NK-92 treated with Interleukin-12 subunit alpha and Interleukin-12 subunit beta, amount 100 ng/mL, for 24 hours (cell line): ENCODE results near the gene LMF1.

Experiments used
- DNase-seq: peaks from one replicate; lab custom pipeline; 2025; lab: John Stamatoyannopoulos, UW

Gene LMF1

DNA sequence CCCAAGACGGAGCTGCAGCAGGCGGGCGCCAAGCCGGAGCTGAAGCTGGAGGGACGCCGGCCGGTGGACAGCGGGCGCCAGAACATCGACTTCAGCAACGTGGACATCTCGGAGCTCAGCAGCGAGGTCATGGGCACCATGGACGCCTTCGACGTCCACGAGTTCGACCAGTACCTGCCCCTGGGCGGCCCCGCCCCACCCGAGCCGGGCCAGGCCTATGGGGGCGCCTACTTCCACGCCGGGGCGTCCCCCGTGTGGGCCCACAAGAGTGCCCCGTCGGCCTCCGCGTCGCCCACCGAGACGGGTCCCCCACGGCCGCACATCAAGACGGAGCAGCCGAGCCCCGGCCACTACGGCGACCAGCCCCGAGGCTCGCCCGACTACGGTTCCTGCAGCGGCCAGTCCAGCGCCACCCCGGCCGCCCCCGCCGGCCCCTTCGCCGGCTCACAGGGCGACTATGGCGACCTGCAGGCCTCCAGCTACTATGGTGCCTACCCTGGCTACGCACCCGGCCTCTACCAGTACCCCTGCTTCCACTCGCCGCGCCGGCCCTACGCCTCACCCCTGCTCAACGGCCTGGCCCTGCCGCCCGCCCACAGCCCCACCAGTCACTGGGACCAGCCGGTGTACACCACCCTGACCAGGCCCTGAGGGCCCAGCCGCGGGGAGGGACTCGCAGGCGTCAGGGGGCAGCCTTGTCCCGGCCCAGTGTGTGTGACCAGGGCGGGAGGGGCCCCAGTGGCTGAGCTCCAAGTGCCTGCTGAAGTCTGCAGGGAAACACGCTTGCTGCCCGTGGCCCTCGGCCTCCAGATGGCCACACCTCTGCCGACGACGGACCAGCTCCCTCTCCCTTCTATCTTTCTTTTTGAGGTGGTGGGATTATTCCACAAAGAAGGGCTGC is 14.2 kb upstream of the LMF1 start:
- DNase-seq: no peak

GRCh38 chr16:984121-984694 is 13.4 kb upstream of the LMF1 start:
- no peak for DNase-seq

DNA sequence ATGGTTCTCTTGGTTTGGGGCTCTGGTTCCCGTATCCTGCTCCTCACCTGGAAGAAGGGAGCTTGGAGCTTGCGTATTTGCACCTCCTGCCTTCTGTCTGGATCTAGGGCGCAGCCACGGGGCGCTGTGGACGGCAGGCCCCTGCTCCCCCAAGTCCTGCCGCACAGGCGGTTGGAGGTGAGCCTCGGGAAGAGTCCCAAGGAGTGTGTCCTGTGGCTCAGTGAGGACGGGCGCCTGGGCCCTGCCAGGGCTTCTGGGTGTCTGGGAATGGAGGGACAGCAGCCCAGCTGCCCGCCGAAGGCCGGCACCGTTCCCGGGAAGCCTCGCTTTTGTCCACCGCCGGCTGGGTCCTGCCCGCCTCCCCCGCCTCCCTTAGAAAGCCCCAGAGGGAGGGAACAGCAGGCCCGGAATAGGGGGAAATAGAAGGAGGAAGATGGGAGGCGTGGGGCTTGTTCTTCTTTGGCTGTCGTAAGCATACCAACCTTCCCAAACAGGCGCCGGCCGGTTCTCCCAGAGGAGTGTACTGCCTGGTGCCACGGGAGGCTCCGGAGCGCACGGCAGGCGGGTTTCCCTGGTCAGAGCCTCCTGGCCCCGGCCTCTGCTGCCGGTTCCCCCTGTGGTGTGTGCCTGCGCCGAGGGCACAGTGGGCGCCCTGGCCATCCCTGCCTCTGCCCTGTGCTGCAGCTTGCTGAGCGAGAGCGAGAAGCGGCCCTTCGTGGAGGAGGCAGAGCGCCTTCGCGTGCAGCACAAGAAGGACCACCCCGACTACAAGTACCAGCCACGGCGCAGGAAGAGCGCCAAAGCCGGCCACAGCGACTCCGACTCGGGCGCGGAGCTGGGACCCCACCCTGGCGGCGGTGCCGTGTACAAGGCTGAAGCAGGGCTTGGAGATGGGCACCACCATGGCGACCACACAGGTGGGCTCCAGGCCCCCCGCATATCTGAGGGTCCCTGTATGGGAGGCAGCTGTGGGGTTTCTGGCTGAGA is 12.6 kb upstream of the LMF1 start:
- DNase-seq: no peak

DNA sequence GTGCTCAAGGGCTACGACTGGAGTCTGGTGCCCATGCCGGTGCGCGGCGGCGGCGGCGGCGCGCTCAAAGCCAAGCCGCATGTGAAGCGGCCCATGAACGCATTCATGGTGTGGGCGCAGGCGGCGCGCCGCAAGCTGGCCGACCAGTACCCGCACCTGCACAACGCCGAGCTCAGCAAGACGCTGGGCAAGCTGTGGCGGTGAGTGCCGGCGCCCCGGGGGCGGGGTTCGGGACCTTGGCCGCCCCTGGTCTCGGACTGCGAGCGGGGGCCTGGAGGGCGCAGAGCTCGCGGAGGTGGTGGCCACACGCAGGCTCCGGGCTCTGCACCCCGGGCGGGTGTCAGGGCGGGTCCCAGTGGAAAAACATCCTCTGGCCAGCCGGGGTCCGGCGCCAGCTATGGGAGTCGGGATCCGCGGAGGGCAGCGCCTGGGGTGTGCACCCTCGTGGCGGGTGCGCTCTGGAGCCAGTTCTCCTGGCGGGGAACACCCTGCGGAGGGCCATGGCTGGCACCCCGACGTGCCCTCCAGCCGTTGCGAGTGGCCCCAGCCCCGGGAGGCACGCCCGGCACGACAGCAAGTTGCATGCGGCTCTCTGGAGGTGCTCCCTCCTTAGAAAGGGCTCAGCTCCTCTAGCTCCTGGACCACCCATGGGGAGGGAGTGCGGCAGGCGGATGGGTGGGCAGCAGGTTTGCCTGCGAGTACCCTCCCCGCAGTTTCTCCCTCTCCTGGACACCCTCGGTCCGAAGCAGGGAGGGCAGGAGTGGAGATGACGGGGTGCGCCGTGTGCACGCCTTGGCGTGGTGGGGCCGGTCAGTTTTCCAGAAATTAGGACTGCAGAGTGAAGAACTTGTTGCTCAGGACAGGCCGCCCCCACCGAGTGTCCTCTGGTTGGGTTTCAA is 11.6 kb upstream of the LMF1 start:
- no peak for DNase-seq

DNA sequence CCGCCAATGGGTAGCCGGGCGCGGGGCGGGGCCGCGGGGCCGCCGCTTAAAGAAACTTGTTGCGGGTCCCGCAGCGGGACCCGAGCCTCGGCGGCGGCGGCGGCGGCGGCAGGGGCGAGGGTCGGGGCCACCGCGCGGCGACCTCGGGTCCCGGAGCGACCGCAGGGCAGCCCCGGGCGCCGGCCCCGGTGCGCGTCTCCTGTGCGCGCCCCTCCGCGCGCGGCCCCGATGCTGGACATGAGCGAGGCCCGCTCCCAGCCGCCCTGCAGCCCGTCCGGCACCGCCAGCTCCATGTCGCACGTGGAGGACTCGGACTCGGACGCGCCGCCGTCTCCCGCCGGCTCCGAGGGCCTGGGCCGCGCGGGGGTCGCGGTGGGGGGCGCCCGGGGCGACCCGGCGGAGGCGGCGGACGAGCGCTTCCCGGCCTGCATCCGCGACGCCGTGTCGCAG is 10.9 kb upstream of the LMF1 start, which contains the start of gene SOX8:
TSS of gene SOX8 (plus strand) at position 76 of the 450 bp plus-strand sequence. CDS start at position 229, 153 bp downstream.
- DNase-seq: no peak

- no peak for DNase-seq
Observed at GRCh38 chr16:980595-980854, 9.7 kb upstream of the LMF1 start.

DNA sequence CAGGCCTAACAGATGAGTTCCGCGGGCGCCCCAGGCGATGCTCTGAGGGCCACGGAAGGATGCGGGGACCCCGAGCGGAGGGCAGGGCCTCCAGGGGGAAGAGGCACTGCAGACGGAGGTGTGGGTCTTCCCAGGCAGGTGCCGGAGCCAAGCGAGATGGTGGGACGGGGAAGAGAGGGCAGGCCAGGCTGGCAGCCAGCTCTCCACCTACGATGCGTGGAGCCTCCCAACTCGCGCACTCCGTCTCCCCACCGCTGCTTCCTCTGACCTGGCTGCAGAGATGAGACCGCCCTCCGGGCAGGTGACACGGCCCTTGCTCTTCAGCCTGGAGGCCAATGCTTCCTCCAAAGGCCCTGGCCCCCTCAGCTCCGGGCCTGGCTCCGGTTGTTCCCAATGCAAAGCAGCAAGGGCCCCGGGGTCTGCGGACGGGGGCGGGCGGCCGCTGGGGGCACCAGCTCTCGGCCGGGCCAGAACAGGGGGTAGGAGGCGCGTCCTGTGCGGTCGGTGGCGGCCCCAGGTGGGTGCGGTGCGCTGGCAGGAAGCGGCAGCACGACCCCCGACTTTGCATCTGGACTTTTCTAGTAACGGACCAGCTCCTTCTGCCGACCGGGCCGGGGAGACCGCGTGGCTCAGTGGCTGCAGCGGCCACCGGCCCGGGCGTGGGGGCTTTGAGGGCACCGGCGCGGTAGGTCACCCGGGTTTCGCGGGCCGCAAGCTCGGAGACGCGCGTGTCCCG is 9.2 kb upstream of the LMF1 start:
- DNase-seq: no peak

- DNase-seq: no peak
Observed at GRCh38 chr16:979147-979546, 8.4 kb upstream of the LMF1 start.

GRCh38 chr16:978403-978802 is 7.6 kb upstream of the LMF1 start:
- no peak for DNase-seq

DNA sequence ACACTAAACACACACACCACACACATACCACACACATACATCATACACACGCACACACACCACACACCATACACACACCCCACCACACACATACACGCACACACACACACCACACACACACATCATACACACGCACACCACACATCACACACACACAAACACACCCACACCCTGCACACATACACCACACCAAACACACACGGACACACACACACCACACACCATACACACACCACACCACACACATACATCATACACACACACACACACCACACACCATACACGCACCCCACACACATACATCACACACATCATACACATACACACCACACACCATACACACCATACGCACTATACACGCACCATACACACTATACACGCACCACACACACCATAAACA is 7.1 kb upstream of the LMF1 start:
- no peak for DNase-seq

DNA sequence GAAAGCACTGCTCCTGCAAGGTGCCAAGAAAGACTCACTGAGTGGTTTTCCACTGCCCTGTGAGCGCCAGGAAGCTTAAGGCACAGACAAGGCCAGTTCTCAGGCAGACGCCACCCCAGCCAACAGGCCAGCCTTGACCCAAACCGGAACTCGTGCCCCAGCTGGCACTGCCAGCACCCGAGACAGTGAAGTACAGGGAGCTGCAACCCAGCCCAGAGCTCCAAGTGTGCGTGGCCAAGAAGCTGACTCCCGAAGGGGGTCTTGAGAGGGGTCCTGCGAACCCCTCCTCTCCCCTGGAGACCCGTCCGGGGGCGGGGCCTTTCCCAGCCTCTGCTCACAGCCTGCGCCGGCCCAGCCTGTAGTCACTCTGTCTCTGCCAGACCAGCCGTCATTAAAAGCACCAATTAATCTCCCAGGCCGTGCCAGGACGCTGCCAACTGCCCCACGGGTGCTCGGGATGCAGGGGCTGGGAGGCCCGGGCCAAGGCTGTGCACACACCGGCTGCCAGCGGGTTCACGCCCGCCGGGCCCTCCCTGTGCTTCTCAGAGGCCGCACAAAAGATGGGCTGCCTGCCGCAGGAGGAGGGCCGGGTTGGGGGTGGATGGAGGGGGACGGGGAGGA is 6.4 kb upstream of the LMF1 start:
- no peak for DNase-seq

- DNase-seq: no peak
Observed at GRCh38 chr16:976389-976931, 5.7 kb upstream of the LMF1 start.

GRCh38 chr16:975291-975690 is 4.5 kb upstream of the LMF1 start:
- no peak for DNase-seq

DNA sequence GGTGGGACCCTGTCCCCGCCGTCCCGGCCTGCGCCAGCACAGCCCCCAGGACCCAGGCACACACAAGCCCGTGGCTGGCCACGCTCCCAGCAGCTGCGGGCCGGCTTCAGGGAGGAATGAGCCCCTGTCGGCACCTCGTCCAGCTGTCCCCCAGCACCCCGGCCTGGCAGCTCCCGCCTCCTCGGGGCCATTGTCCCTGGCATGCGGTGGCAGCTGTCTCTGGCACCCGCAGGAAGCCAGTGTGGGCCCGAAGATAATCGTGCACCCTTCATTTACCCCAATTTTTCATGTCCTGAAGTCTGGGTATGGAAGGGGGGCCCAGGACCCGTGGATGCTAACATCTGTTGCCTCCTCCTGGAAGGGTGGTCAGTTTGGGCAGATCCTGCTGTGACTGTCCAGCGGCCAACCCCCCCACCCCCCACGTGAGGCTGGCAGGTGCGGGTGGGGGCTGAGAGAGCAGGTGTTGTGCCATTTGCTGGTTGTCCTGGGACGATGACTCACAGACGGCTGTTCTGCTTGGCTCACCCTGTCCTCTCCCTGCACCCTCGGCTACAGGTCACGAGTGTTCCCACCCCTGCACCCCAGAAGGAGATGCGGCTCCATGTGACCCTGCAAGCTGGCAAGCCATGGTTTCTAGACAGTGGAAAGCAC is 4.0 kb upstream of the LMF1 start:
- no peak for DNase-seq

DNA sequence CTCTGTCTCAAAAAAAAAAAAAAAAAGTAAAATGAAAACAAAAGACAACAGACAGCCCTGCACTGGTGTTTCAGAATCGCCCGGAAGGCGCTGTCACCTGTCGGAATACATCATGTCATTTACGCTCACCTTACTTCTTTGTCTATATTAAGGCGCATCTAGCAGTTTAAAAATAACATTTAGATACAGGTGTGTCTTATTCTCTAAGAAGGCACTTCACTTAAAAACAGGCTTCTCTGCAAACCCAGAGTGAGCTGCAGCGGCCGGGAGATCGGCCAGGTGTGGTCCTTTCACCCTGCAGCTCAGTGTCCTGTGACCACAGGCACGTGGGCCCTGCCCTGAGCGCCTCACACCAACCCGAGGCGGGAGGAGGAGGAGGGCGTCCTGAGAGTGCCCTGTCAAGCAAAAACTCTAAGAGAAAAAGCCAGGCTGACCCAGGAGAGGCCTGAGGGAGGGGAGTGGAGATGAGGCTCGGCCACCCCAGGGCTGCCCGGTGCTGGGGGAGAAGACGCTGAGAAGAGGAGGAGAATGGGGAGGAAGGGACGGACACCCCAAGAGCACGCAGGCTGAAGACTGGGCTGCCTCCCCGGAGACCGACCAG is 3.3 kb upstream of the LMF1 start:
- no peak for DNase-seq

DNA sequence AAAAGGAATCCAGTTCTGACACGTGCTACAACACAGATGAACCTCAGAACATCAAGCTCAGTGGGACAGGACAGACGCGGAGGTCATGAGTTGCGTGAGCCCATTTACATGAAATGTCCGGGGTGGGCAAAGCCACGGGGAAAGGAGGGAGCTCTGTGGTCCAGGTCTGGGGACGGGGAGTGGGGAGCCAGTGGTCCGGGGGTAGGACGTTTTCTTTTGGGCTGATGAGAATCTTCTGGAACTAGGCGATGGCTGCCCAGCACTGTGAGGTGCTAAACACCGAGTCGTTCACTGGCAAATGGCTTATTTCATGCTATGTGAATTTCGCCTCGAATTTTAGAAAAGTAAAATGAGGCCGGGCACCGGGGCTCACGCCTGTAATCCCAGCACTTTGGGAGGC is 2.6 kb upstream of the LMF1 start:
- no peak for DNase-seq

DNA sequence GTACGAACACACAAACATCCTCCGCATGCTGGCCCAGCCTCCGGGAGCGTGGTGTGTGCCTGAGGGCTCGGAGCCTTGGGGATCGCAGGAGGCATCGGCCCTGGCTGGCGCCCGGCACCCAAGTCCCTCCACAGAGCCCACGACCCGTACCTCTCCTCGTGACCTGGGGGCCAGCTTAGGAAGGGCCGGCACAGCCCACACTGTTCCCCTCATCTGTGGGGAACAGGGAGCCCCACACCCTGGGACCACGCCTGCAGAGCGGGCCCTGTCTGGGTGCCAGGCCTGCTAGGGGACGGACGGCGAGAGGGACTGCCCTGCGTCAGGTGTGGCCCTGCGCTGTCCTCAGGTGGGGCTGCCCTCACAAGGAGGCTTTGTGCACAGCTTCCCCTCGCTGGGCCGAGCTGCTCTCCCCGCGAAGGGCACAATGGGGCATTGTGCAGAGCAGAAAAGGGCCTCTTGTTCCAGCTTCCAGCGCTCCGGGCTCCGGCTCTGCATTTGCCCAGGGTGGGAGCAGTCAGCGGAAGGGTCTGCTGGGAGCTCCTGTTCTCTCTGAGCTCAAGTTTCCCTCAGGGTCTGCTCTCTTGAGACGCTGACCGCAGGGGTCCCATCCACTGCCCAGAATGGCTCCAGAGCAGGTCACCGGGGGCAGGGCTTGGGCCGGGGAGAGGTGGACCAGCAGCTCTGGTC is 1.7 kb upstream of the LMF1 start:
- DNase-seq: no peak

DNA sequence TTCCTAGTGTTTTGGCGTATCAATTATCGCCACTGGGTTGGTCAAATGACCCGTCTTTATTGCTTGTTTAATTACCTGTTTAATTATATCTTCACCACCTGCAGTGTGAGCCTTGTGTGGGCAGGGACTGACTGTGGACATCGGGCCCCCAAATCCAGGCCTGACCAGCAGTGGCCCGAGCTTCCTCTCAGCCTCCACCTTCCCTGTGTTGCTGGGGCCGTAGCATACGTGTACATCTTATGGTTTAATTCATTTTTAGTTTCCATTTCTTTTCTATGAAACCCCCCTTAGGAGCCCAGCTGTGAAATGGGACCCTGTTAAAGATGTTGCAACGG is 1.2 kb upstream of the LMF1 start:
- no peak for DNase-seq

- DNase-seq: no peak
Observed at GRCh38 chr16:971582-971905, 760 bp upstream of the LMF1 start.
